Anterior cingulate cortex (tissue), 58 donors: Measurements from ENCODE around the gene PCGF6.
A peak's percentile ranks its signal among the peaks of the same experiment; 100 is the strongest.

Experiments
- DNase-seq, 58 donors: peaks; one replicate each; lab custom pipeline; 2025; lab: John Stamatoyannopoulos, UW

PCGF6 gene

GRCh38 chr10:103333934-103334520, 16.9 kb downstream of the PCGF6 start:
- DNase-seq, result no peak

GRCh38 chr10:103327906-103328305, 23.0 kb downstream of the PCGF6 start:
- DNase-seq, result no peak

GRCh38 chr10:103316087-103316486, 34.9 kb downstream of the PCGF6 start:
- no peak for DNase-seq

GRCh38 chr10:103310197-103310596, 40.7 kb downstream of the PCGF6 start:
- no peak for DNase-seq

- DNase-seq, result no peak
These were observed 43.3 kb downstream of the PCGF6 start for GRCh38 chr10:103307594-103307993.

GRCh38 chr10:103295374-103296015, 55.4 kb downstream of the PCGF6 start:
- no peak for DNase-seq

GRCh38 chr10:103291588-103291987, 59.4 kb downstream of the PCGF6 start:
- DNase-seq, result no peak

- no peak for DNase-seq
These were observed 62.9 kb downstream of the PCGF6 start for GRCh38 chr10:103287992-103288391.

GRCh38 chr10:103284170-103284569, 66.8 kb downstream of the PCGF6 start:
- DNase-seq, result no peak

- no peak for DNase-seq
These were observed 68.0 kb downstream of the PCGF6 start for GRCh38 chr10:103282961-103283360.

GRCh38 chr10:103281753-103282152, 69.2 kb downstream of the PCGF6 start:
- DNase-seq, result peak in 40 of 58 donors; percentile 10 to 77 (median 38)

- no peak for DNase-seq
These were observed 70.4 kb downstream of the PCGF6 start for GRCh38 chr10:103280506-103280905.

- no peak for DNase-seq
These were observed 70.9 kb downstream of the PCGF6 start for GRCh38 chr10:103280031-103280430.

GRCh38 chr10:103278862-103279298, 72.1 kb downstream of the PCGF6 start:
- DNase-seq, result no peak

- DNase-seq, result no peak
These were observed 72.5 kb downstream of the PCGF6 start for GRCh38 chr10:103278537-103278823.

- peak in 4 of 58 donors; percentile 18 to 47 (median 30) for DNase-seq
These were observed 73.0 kb downstream of the PCGF6 start for GRCh38 chr10:103277713-103278536.

- peak in 37 of 58 donors; percentile 6 to 74 (median 45) for DNase-seq
These were observed 73.8 kb downstream of the PCGF6 start, which contains the start of gene INA for GRCh38 chr10:103276896-103277712. TSS of gene INA (plus strand) at chr10:103277138. CDS start at chr10:103277212, 74 bp downstream.

- DNase-seq, result no peak
These were observed 74.6 kb downstream of the PCGF6 start for GRCh38 chr10:103276251-103276895.

- peak in 18 of 58 donors; percentile 6 to 59 (median 14) for DNase-seq
These were observed 77.9 kb downstream of the PCGF6 start for GRCh38 chr10:103273041-103273441.

GRCh38 chr10:103265717-103266329, 85.1 kb downstream of the PCGF6 start:
- DNase-seq, result peak in 6 of 58 donors; percentile 3 to 28 (median 12)
